HepG2 (cell line): ENCODE measurements around the gene RNF8.

Experiments
- CENPT ChIP-seq: sonication (generic); formaldehyde crosslinking; IDR thresholded peaks from 2 replicates; pipeline ENCODE4 v1.8.0; 2022; ENCODE audit warnings: low read depth, mild to moderate bottlenecking, moderate library complexity, missing genetic modification reagents
- KDM4B ChIP-seq: sonication (generic); formaldehyde crosslinking; IDR thresholded peaks from 2 replicates; pipeline ENCODE4 v1.4.0; 2020; ENCODE audit warnings: missing genetic modification reagents
- ZFX ChIP-seq: sonication (generic); formaldehyde crosslinking; IDR thresholded peaks from 2 replicates; pipeline ENCODE4 v1.4.0; 2020; ENCODE audit warnings: mild to moderate bottlenecking, low read depth, missing genetic modification reagents, moderate library complexity
- ZNF274 ChIP-seq: sonication (generic); formaldehyde crosslinking; IDR thresholded peaks from 2 replicates; pipeline ENCODE4 v1.5.1; 2020; ENCODE audit warnings: mild to moderate bottlenecking, missing genetic modification reagents

DNA sequence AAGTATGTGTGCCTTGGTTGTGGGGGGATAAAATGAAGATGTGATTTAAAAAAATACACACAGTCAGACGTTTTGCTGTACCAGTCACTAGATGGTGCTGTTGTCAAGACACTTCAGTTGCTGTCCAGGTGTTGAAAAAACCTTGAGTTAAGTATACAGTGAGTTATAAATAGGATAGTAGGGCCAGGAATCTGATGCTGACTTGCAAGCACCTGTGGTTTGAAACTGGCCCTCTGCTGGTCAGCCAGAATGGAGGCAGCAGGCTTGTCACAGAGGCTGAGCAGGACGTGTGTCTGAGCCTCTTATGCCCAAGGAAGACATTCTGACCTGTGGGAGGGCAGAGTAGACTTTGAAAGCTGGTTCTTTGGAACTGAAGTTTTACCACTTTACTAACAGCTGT lies 27.8 kb downstream of the RNF8 start:
- TF ChIP-seq ZNF274 = no peak
- no peak for TF ChIP-seq CENPT (CRISPR knock-in tag)
- TF ChIP-seq ZFX = no peak; the same call in 1 of the 2 replicates
- TF ChIP-seq KDM4B (CRISPR knock-in tag) = no peak
